Measurements from ENCODE around the gene ABCC8.

DNA sequence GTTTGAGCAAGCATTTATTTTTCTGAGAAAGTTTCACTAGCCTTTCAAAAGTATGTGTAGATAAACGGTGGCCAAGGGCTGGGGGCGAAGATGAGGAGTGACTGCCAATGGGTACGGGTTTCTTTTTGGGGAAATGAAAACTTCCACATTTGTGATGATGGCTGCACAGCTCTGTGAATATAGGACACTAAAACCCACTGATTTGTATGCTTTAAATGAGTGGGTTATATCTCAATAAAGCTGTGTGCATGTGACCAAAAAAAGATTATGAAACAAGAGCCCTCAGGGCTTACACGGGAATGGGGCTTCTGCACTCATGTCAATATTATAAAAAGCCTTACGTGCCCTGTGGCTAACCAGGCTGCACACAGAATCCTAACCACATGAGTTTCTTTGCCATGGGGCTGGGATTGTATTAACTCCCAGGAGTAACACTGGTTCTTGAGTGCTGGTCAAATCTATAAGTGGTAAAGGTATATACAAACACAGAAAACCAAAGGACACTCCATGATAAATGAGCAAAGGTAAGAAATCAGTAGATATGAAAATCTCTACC is 31.3 kb downstream of the ABCC8 start:
- no peak for TF ChIP-seq GATA2 (IDR thresholded peaks at IDR 0.05; ENCODE audit: low read depth, low read length)
- no peak for TF ChIP-seq GATA3 (IDR thresholded peaks at IDR 0.05; ENCODE audit: low read depth, low read length)
